HG02973 (cell line): Measurements from ENCODE around the gene CDS2.

ENCODE experiments used
- ATAC-seq: cut with Tn5 transposase; IDR thresholded peaks from one replicate; pipeline ENCODE4 v1.9.1; 2021; ENCODE audit warnings: moderate library complexity; ENCODE audit not compliant: unreplicated experiment

Gene CDS2

DNA sequence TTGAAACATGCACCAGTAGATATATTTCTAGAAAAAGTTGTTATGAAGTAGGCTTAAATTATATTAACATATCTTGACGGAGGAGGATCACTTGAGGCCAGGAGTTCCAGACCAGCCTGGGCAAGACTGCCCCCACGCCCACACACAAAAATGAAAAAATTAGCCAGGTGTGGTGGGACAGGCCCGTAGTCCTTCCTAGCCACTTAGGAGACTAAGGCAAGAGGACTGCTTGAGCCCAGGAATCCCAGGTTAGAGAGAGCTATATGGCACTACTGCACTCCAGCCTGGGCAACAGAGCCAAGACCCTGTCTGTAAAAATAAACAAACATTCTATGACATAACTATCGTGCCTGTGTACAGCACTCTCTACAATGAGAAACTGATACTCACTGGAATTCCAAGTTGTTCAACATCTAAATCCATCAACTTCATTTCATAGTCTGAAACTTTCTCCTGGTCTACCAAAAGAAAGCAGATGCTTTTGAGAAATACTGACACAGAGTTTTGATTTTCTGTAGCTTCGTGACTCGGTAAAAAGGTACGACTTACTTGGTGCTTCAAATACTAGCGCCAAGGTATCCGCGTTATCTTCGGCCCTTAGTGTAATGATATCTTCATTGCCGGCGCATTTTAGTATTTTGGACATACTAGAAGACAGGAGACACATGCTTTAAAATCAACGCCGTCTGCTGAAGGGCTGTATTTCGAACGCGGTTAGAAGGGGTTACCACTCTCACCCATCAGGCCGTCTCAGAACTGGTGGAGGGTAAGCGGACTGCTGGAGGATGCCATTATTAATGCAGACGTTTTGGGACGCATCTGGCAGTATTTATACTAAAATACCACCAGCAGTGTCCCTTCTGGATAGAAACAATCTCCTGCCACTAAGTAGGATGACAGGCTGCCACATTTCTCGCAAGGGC, 8.3 kb upstream of the CDS2 start:
- ATAC-seq: no peak

DNA sequence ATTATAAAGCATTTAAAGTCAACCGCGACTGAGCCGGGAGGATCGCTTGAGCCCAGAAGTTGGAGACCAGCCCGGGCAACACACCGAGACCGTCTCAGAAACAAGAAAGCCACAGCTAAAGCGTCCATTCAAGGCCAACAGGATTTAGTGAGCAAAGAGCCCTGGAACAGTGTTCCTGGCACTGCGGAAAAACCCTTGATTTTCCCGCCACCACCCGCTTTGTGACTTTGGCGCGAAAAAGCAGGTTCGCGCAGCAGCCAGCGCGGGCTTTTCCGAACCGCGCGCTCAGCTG, 7.7 kb upstream of the CDS2 start:
- no peak for ATAC-seq

DNA sequence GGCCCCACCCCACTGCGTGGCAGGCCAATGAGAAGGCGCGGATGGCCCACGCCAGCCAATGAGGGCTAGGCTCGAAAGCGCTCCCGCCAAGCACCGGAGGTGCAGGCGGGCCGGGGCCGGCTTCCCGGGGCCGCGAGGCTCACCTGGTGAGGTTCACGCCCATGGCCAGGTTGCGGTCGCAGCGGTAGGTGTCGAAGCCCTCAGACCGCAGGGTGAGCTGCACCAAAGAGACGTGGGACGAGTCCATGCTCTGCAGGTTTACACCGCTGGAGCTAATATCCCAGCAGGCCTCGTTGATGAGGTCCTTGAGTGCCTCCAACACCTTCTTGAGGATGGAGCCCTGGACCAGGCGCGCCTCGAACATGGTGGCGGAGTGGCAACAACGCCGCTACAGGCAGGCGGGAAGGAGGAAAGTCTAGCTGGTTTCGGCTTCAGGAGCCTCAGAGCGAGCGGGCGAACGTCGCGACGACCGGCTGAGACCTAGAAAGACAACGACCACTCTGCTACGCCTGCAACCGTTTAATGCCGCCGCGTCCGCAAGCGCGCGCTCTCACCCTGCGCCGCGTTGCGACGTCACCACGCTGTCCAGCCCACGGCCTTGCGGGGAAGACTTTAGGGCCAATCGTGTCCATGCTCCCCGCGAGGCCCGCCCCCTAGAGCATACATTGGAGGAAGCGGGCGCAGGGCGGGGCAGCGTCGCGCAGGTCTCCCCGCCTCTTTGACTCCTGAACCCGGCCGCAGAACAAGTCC, 7.2 kb upstream of the CDS2 start, which contains the start of gene PCNA:
TSS of gene PCNA (minus strand) at position 524 of the 750 bp plus-strand sequence. CDS start at position 364, 160 bp downstream.
- ATAC-seq: peak; percentile 89

DNA sequence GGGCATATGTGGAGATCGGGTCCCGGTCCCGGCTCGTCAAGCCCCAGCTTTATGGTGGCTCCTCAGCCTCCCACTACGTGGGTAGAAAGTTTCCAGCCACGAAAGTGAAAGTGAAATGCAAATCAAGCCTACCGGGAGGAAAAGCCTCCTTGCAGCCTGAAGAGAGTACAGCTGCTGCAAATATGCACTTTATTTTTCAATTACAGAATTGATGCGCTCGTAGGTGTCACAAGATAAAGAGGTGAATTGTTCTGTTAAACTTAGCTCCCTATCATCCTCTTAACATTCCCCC, 6.7 kb upstream of the CDS2 start:
- ATAC-seq: no peak

DNA sequence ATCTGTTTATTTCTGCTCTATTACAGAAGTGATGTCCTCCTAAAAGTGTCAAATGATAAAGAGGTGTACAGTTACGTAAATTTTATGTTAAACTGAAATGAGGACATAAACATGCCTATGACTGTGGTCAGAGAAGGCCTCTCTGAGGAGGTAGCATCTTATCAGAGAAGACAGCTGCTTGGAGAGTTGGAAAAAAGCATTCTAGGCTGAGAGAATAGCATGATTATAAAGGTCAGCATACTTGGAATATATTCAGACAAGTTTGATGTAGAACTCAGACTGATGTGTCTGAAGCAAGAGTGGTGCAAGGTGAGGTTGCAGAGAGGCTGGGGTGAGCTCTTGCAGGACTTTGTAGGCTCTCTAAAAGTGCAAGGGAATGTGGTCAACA, 3.9 kb upstream of the CDS2 start:
- ATAC-seq: no peak

DNA sequence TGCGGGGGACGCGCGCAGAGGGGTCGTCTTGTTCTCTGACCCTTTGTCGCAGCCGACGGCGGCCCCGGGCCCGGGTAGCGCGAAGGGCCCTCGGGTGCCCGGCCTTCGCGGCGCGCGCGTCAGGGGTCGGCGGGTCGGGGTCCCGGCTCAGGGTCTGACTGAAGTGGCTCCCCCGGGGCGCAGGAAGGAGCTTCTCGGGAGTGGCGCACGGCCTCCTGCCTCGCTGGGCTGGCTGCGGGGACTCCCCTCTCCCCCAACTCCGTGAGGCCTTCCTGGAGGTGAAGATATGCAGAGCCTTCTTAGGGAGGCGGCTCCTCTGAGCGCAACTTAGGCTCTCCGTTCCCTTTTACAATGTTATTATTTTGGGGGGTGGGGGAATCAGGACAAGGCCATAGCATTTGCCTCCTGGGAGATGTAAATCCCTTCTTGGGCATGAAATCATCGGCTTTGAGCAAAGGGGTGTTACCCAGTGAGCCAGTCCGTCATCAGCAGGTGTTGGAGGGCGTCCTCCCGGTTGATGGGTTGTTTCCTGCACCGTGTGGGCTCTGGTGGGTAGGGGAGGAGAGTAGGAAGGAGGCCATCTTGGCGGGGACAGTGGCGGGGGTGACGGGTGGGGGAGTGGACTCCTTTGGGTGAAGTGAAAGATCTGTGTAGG, 523 bp downstream of the CDS2 start:
- ATAC-seq: peak; percentile 33

DNA sequence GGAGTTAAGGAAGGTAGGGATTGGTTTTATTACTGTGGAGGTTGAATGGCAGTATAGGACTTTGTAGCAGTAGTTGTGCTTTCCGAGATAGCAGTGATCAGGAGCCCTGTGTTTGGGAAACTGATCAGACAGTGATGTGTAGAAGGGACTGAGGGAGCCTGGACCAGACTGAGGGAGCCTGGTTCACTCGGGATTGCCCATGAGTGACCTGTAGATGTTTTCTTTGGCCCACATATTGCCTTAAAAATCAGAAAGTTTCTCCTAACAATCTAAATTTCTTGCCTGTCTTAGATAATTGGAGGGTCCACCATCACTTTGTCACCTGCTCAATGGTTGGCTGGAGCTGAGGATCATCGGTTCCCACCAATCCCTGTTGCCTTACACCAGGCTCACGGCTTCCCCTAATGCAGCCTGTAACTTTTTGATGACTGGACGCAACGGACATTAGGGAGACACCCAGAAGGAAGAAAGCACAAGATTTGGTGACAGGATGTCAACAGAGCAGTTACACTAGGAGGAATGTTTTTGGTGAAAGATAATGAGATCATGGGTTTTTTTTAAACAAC, 1.1 kb downstream of the CDS2 start:
- no peak for ATAC-seq

DNA sequence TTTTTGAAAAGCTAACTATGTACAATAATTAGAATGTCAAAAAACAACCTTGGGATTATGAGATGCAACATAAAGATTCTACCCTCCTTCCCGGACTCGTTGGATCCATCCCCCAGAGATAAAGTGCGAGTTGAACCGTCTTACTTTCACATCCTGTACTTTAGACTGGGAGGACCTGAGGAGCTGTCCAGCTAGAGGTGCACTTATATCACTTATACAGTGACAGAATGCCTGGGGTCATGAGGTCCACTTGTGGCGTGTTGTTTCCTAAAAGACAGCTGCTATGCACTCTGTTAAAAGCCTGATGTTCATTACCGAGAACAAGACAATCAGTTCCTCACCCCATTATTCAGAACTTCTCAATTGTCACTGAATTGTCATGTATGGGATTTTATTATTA, 2.1 kb downstream of the CDS2 start:
- ATAC-seq: no peak

DNA sequence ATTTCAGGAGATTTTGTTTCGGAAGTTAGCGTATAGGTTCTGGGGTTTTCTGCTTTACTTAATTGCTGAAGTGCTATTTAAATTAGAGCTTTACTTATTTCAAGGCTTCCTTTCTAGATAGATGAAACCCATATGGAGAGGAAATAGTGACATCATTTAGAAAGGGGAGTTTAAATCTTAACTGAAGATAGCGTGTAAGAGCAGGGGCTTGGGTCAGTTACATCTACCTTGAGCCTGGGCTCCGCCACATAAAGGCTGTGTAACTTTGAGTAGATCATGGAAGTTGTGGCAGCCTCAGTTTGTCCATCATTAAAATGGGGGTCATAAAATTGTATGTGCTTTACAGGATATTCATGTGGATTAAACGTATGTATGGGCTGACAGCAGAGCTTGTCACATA, 4.7 kb downstream of the CDS2 start:
- no peak for ATAC-seq

DNA sequence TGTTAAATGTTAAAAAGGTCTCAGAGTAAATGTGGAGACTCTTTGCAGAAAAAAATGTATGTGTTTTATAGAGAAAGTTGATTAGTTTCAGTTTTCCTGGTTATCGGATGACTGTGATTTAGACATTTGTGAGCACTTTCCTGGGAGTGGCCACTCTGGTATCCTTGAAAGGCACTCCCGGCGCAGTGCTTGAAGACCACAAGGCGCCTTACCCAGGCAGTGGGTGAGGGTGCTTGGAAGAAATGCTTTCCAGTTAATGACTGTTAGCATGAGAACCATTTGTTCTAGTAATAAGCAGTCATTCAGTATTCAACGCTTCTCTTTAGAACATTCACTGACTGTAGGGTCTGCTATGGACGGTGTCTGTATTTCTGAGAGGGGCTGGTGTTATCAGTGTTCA, 7.2 kb downstream of the CDS2 start:
- ATAC-seq: no peak

DNA sequence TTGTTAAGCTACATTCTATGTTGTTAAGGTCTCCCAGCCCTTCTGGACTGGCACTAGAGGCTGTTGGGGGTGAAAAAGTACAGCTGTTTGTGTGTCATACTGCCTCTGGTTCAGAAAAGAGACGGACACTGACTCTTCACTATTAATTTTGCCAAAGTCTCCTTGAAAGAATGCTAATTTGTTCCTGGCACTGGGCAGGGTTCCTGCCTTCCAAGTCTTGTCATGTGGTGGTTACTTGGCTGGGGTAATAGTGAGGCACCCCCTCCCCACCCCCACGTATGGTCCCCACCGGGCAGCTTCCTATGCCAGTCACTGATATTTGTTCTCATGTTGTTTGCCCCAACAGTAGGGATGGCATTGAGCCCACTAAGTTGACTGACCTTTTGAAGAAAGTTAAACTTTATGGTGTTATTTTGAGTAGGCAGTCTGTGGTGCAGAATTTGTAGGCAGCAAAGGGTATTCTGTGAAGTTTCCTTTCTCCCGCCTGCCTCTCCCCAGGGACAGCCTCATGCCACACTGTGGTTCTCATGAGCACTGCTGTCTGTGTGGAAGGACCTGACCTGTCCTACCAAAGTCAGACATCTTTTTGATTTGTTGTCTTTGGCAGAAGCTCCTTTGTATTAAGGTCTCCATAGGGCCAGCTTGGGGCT, 8.7 kb downstream of the CDS2 start:
- ATAC-seq: no peak

DNA sequence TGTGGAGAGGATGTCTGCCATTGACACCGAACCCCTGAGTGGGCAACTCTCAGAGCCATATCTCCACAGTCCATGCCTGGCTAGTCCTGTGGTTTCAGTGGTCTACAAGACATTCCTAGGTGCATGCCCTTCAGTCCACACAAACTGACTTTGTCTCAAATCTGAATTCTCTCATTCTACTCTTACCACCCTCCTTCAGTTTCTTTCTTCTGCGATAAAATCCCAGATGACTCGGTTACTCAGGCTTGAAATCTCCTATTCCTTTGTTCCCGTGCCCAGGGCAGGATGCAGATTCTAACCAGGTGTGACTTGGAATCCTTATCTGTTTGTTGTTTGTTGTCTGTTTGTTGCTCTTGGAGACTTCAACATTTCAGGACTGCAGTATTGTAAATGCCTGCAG, 9.3 kb downstream of the CDS2 start:
- ATAC-seq: no peak

DNA sequence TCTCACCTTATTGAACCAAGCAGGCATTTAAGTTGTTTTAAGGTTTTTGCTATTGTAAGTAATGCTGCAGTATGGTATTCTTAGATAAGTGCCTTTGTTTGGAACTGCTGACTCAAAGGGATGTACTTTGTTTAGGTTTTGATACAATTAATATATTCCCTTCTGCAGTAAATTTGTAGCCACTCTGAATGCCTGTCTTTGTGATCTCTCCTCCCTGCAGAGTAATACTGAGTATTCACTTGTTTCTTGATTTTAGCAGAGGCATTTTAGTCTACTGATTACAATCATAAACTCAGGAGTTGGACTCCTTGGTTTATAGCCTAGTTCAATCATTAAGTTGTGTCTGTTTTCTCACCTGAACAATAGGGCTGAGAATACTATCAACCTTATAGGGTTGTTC, 13.4 kb downstream of the CDS2 start:
- ATAC-seq: no peak

DNA sequence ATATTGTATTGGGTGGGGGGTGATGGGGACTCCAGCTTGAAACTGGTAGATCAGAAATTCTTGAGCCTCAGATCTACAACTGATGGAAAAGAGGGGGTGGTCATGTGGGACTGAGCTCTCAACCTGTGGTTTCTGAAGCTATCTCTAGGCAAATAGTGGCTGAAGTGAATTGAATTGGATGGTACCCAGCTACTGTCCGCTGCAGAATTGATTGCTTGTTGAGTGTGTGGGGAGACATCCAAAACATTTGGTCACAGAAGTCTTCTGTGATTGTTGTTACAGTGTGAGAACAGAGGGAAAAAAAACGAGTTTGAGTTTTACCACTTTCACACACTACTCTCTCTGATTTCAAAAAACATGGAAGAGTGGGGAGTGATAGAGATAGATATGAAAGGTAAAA, 14.8 kb downstream of the CDS2 start:
- no peak for ATAC-seq

DNA sequence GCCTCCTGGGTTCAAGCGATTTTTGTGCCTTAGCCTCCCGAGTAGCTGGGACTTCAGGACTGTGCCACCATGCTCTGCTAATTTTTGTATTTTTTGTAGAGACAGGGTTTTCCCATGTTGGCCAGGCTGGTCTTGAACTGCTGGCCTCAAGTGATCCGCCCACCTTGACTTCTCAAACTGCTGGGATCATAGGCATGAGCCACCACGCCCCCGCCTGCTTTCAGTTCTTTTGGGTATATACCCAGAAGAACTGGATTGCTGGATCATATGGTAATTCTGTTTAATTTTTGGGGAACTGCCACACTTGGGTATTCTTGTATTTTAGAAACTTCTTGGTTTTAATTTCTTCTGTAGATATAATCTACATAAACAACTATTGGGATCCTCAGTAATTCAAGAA, 17.0 kb downstream of the CDS2 start:
- no peak for ATAC-seq

DNA sequence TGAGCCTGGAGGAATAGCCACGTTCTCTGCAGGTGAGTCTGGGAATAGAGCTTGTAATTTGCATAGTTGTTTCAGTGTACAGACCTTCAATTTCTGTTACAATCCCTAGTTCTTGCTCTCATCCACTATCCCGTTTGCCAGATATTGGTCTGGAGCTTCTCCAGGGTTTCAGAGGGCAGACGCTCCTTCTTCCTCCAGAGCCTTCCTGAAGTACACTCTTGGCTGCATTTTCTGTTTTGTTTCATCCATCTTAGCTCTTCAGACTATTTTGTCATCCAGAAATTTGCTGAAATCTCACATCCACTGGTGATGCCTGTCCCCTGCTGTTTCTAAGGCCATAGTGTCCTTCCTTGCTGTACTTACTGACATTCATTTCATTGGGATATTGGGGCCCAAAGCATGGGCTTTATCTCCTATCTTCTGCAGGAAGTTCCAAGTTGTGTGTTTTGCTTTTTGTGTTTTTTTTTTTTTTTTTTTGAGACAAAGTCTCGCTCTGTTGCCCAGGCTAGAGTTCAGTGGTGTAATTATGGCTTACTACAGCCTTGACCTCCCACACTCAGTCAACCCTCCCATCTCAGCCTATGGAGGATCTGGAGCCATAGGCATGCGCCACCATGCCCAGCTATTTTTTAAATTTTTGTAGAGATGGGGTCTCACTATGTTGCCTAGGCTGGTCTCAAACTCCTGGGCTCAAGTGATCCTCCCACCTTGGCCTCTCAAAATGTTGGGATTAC, 18.7 kb downstream of the CDS2 start:
- ATAC-seq: no peak

DNA sequence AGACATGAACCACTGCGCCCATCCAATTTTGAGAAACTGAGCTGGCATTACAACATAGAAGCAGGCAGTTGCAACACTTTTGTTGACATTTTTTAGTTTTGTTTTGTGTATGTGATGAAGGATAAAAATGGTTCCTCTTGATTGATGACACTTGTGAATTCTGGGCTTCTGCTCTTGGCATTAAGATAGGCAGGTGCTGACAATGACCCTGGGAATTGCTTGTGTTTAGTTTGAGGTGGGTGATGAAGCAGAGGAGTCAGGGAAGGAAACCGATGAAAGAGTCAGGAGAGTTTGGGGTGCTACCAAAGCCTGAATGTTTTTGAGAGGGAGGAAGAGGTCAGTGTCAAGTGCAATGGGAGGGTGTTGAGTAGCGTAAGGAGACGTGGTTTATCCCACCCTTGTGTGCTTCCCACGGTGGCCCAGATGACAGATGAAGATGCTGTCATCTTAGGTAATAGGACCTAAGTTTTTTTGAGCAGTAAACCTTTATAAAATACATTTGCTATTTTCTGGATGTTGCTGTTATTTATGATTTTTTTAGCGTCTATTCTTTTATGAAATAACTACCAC, 19.4 kb downstream of the CDS2 start:
- ATAC-seq: no peak

DNA sequence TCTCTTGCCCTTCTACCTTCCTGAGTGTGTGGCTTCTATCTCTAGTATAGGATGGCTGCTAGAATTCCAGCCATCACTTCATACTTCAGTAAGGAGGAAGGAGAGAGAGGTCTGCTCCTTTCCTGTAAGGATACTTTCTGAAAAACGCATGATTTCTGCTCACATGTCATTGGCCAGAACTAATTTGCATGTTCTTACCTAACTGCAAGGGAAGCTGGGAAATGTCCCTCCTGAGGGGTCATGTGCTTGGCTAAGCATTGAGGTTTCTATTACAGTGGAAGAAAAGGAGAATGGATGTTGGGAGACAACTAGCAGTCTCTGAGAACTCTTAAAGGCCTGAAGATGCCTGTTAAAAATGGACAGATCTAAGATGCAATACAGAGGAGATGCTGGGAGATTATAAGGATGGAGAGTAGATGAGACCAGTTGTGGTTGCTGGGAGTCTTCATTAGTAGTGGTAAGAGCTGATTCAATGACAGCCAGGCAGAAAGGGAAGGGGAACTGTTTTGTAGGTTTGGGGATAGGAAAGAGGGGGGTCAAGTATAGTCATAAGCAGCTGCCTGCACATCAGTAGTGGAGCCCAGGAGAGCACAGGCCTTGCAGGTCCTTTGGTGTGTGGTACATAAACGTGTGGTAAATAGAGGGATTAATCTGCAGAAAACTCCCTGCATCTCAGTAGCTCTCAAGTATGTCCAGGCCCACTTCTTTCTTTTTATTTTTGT, 20.2 kb downstream of the CDS2 start:
- ATAC-seq: no peak

DNA sequence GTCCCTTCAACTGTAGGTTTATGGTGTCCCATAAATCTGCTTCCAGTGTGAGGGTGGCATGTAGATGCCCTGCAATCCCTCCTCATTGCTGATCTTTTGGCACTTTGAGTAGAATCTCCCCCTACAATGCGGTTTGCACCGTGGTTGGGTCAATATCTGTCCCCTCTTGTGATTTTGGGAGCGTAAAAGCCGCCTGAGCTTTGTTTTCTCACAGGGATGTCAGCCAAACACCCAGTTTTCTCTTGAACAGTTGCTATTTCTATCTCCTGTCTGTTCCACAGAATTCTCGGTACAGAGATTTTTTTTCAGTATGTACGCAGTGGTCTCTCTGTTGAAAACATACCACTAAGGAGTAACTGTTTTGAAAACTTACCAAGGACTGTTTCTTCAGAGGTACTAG, 21.8 kb downstream of the CDS2 start:
- ATAC-seq: no peak

DNA sequence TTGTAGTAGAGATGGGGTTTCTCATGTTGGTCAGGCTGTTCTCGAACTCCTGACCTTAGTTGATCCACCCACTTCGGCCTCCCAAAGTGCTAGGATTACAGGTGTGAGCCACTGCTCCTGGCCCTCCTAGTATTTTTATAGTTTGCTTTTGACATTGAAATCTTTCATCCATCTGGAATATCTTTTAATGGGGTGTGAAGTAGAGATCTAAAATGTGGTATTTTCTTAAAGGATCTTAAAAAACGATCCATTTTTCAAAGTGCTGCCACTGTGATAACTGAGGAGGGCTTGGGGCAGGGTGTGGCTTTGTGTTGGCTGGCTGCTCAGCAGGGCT, 23.1 kb downstream of the CDS2 start:
- ATAC-seq: no peak
